D721Med (cell line): ENCODE measurements around the gene INPP4A.

Experiments
- DNase-seq: peaks from one replicate; pipeline ENCODE4 v3.0.0; 2011; ENCODE audit warnings: low spot score; ENCODE audit not compliant: insufficient read length
- FAIRE-seq: peaks from 2 replicates; lab custom pipeline; 2011; peaks lifted over from hg19 to GRCh38; lab: Jason Lieb, UNC
- TF ChIP-seq, protein P1 (sequence below): IDR thresholded peaks from 2 replicates; pipeline ENCODE4 v1.5.1; 2012; ENCODE audit warnings: mild to moderate bottlenecking, control low read depth; ENCODE audit not compliant: insufficient read depth; ENCODE audit errors: missing control alignments

The INPP4A gene

DNA sequence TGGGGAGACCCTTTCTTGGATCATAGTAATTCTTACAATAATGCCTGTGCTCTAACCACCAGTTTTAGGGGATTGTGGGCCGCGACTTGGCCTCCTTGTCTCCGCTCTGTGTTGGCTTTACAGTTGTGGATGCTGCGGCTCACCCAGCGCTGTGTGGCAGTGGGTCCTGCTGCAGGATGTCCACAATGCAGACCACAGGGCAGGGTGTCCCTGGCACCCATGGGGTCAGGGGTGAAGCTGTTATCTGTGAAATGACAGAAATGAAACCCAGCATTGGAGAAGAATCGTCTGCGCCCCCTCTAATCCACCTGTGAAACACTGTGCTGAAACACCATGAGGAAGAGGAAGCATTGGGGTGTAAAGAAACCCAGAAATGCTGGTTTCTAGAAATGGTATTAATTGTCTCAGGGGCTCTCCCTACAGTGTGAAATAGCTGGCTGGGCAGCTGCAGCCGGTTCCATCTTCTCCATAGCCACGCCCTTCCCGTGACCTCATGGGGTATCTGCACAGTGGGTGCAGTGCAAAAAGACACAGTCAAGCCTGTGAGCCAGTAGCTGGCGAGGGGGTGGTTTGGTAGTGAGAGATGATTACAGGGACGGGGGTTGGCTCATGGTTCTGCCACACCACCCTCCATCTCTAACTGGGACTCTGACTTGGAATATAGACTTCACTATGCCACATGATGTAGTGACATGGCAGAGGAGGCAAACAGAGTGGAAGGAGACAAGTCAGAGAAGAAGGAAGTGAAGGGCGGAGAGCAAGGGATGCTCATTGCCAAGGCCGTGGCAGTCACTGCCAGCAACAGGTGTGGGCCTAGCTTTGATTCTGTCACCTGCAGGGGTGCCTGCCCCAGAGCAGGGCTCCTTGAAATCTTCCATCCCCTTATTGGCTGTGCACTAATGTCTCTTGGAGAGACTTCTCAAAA lies 16.2 kb downstream of the INPP4A start:
- TF ChIP-seq, protein P1, sequence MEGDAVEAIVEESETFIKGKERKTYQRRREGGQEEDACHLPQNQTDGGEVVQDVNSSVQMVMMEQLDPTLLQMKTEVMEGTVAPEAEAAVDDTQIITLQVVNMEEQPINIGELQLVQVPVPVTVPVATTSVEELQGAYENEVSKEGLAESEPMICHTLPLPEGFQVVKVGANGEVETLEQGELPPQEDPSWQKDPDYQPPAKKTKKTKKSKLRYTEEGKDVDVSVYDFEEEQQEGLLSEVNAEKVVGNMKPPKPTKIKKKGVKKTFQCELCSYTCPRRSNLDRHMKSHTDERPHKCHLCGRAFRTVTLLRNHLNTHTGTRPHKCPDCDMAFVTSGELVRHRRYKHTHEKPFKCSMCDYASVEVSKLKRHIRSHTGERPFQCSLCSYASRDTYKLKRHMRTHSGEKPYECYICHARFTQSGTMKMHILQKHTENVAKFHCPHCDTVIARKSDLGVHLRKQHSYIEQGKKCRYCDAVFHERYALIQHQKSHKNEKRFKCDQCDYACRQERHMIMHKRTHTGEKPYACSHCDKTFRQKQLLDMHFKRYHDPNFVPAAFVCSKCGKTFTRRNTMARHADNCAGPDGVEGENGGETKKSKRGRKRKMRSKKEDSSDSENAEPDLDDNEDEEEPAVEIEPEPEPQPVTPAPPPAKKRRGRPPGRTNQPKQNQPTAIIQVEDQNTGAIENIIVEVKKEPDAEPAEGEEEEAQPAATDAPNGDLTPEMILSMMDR = no peak
- FAIRE-seq (no peak), DNase-seq (no peak)

DNA sequence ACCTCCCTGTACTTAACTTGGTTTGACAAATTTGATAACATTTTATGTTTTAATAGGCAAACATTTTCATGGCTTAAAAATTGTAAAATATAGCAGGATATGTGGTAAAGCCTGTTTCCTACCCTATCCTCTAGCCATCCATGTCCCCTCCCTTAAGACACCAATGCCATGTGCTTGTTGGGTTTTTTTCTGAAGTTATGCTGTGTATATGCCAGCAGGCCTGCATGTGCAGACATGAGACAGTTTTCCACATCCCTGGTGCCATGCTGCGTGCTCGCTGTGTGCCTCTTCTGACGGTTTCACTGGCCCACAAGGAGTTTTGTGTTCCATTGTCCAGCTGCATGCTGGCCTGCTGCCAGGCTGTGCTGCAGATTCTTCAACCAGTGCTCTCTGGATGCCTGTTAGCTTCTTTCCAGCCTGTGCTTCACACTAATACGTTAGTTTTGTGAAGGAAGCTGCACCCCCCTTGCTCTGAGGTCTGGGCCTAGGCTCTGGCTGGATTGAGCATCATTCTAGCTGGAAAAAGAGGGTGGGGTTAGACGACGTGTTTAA lies 16.9 kb downstream of the INPP4A start:
- TF ChIP-seq, protein P1 = no peak
- DNase-seq (no peak), FAIRE-seq (no peak)

DNA sequence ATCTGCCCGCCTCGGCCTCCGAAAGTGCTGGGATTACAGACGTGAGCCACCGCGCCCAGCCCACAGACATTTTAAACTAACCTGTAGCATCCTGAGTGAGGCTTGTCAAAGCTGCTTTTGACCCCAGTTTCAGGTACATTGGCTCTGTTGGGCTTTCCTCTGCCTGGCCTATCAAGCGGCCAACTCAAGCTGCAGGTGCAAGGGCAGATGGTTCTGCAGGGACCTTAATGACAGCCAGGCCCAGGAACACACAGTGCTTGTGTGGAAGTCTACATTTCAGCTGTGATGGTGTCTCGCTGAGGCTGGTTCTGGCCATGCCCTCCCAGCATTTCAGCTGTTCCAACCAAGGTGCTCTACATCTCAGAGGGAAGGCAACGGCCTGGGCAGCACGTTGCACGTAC lies 18.4 kb downstream of the INPP4A start:
- DNase-seq (no peak), FAIRE-seq (no peak)
- TF ChIP-seq, protein P1 = no peak

DNA sequence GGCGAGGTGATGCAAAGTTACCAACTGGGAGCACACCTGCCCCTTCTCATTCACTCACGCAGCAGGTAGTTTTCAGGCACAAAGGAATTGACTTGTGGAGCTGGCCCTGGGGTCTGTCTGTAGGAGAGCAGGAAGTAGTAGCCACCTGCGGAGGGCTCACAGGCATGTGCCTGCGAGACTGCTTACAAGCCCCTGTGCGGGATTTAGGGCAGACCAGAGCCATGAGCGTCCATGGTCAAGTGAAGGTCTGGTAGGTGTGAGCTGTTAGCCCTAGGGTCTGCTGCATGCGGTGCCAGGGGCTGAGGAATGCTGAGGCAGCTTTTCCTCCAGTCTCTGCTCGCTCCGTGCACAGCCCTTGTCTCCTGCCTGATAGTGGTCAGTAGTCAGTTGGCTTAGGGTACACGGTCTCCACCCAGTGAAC lies 18.9 kb downstream of the INPP4A start:
- DNase-seq (no peak), FAIRE-seq (no peak)
- TF ChIP-seq, protein P1 = no peak

DNA sequence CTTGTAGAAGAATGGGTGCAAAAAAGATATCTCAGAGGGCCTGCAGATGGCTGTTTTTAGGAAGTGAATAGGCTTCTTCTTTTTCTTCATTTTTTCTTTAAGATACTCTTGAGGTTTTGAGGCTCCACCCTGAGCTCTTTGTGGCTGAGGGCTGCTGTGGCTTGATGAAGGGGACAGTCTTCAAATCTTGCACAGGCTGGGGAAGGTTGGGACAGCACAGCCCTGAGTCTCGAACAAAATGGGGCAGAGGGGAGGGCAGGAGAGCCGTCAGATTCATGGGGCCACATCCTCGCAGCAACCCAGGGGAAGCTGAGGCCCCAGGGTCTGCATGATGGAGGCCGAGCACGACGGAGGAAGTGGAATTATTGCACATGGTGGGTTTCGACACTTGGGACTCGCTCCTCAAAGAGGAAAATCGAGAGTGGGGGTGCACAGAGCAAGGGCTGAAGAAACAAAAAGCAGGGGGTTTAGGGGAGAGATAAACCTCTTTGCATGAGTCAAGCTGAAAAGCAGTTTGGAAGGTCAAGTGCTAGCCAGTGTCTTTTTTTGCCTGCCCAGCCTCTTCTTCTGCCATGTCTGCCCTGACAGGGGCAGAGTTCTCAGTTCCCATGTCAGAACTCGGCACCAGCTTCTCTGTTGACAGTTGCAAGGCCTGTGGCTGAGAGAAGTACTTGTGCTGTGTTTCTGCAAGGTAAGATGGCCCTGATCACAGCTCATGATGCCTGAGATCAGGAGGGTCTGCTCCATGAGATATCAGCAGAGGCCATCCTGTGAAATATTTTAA lies 19.5 kb downstream of the INPP4A start:
- FAIRE-seq (no peak), DNase-seq (no peak)
- TF ChIP-seq, protein P1 = no peak

DNA sequence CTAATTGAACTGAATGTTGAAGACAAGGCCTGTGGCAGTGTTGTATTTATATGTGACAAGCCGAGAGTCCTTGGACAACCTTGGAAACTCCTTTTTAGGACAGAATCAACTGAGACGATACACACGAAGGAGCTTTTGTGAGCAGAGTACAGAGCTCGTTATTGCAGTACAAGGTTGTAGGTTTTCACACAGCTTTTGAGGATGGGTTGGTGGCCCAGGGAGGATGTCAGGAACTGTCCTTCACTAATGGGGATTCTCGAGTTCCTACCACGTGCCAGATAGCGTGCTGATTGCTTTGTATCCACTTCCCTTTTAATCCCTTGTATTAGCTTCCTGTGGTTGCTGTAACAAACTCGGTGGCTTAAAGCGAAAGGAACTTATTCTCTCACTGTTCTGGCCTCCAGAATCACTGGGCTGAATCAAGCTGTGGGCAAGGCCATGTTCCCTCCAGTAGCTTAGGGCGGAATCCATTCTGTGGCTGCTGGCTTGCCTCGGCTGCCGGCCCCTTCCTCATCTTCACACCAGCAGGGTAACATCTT lies 20.2 kb downstream of the INPP4A start:
- TF ChIP-seq, protein P1 = no peak
- no peak for DNase-seq
- FAIRE-seq = no peak
